Suprapubic skin (tissue), 4 donors: ENCODE data around the gene REEP6. TPM values are rescaled to one million over a fixed set of nuclear protein-coding genes. Genes with fewer than 3 reads are reported as not detected.
A peak's percentile ranks its signal among the peaks of the same experiment; 100 is the strongest.

Source experiments
- DNase-seq, 2 donors: peaks; one replicate each; pipeline ENCODE4 v3.0.0-alpha.2; 2019; ENCODE audit warnings: low spot score in 2 of 2
- H3K27ac ChIP-seq: fragments of 200-600 bp; sonication (generic); one replicate; pipeline ENCODE4 v1.5.1; 2019
- H3K27me3 ChIP-seq: fragments of 200-600 bp; sonication (generic); one replicate; pipeline ENCODE4 v1.5.1; 2019
- H3K36me3 ChIP-seq: fragments of 200-600 bp; sonication (generic); one replicate; pipeline ENCODE4 v1.5.1; 2019
- H3K4me1 ChIP-seq: fragments of 200-600 bp; sonication (generic); one replicate; pipeline ENCODE4 v1.5.1; 2019
- H3K4me3 ChIP-seq: fragments of 200-600 bp; sonication (generic); one replicate; pipeline ENCODE4 v1.5.1; 2019; ENCODE audit warnings: mild to moderate bottlenecking
- H3K9me3 ChIP-seq: fragments of 200-600 bp; sonication (generic); one replicate; pipeline ENCODE4 v1.5.1; 2019
- EP300 ChIP-seq: sonication (generic); formaldehyde crosslinking; IDR thresholded peaks from one replicate; pipeline ENCODE4 v1.6.1; 2017; ENCODE audit warnings: antibody characterized with exemption
- POLR2A ChIP-seq, 2 donors: fragments of 450-650 bp; IDR thresholded peaks; one replicate each; pipeline ENCODE4 v1.6.1; 2017; ENCODE audit warnings: antibody characterized with exemption in 2 of 2, mild to moderate bottlenecking in 2 of 2, moderate library complexity in 2 of 2
- POLR2AphosphoS5 ChIP-seq, 3 donors: sonication (generic); formaldehyde crosslinking; IDR thresholded peaks; one replicate each; pipeline ENCODE4 v1.6.1; 2017; ENCODE audit warnings: antibody characterized with exemption in 3 of 3
- WGBS: methylation state at CpG from one replicate; pipeline ENCODE4 v1.1.5; 2018; 5-methylcytosine and 5-hydroxymethylcytosine counted together
- total RNA-seq, 4 donors: library from RNA; depleted of rRNA; stranded (reverse); fragments of >200 nt; gene quantifications; one replicate each; pipeline ENCODE4 v1.1.0, GENCODE V29; 2016
- TF ChIP-seq, protein P1 (sequence below), 2 donors: fragments of 200-600 bp in 1 of 2; fragments of 450-650 bp in 1 of 2; sonication (generic) in 1 of 2; IDR thresholded peaks; one replicate each; pipeline ENCODE4 v1.5.1; 2016 to 2019; ENCODE audit warnings: antibody characterized with exemption in 2 of 2, mild to moderate bottlenecking in 1 of 2, moderate library complexity in 1 of 2

The REEP6 gene
- total RNA-seq, 4 donors from 2014 or later = 3.2 to 11.8 (median 8.1) TPM

DNA sequence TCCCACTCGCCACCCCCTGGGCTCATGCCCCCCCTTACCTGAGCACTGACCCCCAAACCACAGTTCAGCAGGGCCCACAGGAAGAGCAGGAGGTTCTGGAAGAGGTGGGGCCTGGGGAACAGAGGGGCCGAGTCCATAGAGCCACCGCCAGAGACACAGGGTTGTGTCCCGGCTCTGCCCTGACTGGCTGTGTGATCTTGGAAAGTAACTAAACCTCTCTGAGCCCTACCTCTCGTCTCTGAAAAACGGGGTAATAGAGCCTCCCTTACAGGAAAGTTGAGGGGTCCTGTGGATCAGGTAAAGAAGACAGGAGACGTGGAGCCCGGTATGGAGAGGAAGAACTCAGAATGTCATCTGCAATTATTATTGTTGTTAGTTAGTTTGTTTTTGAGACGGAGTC is 19.8 kb downstream of the REEP6 start:
- Histone ChIP-seq H3K9me3 (no peaks in the 10 kb centered on the region), H3K36me3 (no peaks in the 10 kb centered on the region), H3K4me3 (no peak overlapping the region), H3K27me3 (peaks cover 23% of the 10 kb centered on the region), H3K4me1 (peaks cover 45% of the 10 kb centered on the region), H3K27ac (no peak overlapping the region)
- TF ChIP-seq POLR2A (IDR thresholded peaks at IDR 0.05) (no peak), EP300 (no peak), POLR2AphosphoS5 (IDR thresholded peaks at IDR 0.05) (no peak)
- TF ChIP-seq, protein P1, sequence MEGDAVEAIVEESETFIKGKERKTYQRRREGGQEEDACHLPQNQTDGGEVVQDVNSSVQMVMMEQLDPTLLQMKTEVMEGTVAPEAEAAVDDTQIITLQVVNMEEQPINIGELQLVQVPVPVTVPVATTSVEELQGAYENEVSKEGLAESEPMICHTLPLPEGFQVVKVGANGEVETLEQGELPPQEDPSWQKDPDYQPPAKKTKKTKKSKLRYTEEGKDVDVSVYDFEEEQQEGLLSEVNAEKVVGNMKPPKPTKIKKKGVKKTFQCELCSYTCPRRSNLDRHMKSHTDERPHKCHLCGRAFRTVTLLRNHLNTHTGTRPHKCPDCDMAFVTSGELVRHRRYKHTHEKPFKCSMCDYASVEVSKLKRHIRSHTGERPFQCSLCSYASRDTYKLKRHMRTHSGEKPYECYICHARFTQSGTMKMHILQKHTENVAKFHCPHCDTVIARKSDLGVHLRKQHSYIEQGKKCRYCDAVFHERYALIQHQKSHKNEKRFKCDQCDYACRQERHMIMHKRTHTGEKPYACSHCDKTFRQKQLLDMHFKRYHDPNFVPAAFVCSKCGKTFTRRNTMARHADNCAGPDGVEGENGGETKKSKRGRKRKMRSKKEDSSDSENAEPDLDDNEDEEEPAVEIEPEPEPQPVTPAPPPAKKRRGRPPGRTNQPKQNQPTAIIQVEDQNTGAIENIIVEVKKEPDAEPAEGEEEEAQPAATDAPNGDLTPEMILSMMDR (IDR thresholded peaks at IDR 0.05) = no peak
- DNase-seq = no peak
- WGBS = 29% methylated on average over 7 of the region's 9 CpGs

DNA sequence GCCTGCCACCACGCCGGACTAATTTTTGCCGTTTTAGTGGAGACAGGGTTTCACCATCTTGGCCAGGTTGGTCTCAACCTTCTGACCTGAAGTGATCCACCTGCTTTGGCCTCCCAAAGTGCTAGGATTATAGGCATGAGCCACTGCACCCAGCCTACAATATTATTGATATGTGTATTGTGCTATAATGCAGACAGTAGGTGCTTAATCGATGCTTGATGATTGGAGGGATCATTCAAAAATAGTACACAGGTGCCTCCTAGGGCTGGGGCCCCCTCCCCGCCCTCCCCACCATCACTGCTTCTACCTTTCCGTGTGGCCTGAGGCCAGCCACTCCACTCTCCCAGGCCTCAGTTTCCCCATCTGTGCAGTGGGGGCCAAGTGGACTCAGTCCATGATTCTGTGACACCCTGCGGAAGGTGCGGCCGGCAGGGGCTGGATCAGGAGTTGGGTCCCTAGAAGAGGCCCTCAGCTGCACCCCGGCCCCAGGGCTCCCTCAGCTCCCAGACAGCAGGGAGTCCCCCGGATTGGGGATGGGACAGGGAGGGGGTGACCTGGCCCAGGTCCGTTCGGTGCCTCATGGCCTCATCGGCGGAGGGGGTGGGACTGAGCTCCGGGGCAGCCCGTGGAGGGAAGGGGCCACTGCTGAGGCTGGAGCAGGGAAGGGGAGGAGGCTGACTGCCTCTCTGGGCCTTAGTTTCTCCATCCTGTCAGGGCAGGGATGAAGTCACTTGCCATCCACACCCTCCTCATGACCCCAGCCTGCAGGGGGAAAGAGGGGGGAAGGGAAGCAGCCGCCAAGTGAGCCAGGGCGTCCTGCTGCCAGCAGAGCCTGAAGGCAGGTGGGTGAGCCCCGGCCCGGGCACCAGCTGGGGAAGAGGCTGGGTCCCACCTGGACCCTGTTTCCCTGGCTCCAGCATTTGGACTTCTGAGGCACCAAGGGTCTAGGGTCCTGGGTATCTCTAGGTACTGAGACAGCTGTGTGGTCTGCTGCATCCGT is 20.6 kb downstream of the REEP6 start:
- H3K27ac ChIP-seq = no peak overlapping the region
- TF ChIP-seq POLR2A (IDR thresholded peaks at IDR 0.05) (no peak), POLR2AphosphoS5 (IDR thresholded peaks at IDR 0.05) (no peak), EP300 (no peak)
- TF ChIP-seq, protein P1 (IDR thresholded peaks at IDR 0.05) = no peak
- DNase-seq = no peak
- H3K4me1 ChIP-seq = peaks cover 45% of the 10 kb centered on the region
- peak overlapping the region; percentile 48 for H3K4me3 ChIP-seq
- H3K36me3 ChIP-seq = no peaks in the 10 kb centered on the region
- no peaks in the 10 kb centered on the region for H3K9me3 ChIP-seq
- peaks cover 23% of the 10 kb centered on the region for H3K27me3 ChIP-seq
- 56% methylated on average over 17 of the region's 22 CpGs for WGBS

DNA sequence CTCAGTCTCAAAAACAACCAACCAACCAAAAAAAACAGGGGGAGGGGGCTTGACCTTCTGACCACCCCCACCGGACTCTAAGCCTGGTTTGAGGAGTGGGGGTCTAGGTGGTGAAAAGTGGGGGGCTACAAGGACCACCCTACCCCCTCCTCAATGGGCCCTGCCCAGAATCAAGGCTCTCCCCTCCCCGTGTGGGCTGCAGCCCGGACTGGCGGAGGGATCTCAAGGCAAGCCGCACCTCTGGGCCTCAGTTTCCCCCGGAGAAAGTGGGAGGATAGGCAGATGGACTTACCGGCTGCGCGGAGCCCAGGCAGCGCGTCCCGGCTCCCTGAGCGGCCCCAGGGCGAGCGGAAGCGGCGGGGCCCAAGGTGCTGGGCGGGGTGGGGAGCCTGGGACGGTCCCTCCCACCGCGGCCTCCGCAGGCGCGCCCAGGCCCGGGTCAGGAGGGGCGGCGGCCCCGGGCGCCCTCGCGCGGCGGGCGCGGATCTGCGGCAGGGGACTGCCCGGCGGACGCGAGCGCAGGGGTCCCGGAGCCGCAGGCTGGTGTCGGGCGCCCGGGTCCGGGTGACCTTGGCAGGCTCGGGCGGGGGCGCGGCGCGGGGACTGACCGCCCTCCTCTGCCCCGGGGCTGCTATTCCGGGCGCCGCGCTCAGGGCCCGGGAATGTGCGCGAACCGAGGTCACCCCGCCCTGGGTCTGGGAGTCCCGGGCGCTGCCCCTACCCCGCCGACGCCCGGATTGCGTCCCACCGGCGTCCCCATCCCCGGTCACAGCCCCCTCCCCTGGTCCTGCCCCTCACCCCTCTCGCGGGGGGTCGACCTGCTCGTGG is 21.9 kb downstream of the REEP6 start, which contains the start of gene ADAMTSL5:
TSS of gene ADAMTSL5 (minus strand) at position 349 of the 828 bp plus-strand sequence. CDS start 2,076 bp downstream, outside the sequence.
- WGBS = 18% methylated on average over 6 of the region's 78 CpGs
- no peaks in the 10 kb centered on the region for H3K9me3 ChIP-seq
- H3K27ac ChIP-seq = peak within 1 kb of the TSS; percentile 72
- TF ChIP-seq, protein P1 (IDR thresholded peaks at IDR 0.05) = no peak
- H3K4me3 ChIP-seq = peak within 1 kb of the TSS; percentile 48
- no peak for DNase-seq
- H3K4me1 ChIP-seq = peaks cover 38% of the 10 kb centered on the region
- peaks cover 23% of the 10 kb centered on the region for H3K27me3 ChIP-seq
- no peaks in the 10 kb centered on the region for H3K36me3 ChIP-seq

DNA sequence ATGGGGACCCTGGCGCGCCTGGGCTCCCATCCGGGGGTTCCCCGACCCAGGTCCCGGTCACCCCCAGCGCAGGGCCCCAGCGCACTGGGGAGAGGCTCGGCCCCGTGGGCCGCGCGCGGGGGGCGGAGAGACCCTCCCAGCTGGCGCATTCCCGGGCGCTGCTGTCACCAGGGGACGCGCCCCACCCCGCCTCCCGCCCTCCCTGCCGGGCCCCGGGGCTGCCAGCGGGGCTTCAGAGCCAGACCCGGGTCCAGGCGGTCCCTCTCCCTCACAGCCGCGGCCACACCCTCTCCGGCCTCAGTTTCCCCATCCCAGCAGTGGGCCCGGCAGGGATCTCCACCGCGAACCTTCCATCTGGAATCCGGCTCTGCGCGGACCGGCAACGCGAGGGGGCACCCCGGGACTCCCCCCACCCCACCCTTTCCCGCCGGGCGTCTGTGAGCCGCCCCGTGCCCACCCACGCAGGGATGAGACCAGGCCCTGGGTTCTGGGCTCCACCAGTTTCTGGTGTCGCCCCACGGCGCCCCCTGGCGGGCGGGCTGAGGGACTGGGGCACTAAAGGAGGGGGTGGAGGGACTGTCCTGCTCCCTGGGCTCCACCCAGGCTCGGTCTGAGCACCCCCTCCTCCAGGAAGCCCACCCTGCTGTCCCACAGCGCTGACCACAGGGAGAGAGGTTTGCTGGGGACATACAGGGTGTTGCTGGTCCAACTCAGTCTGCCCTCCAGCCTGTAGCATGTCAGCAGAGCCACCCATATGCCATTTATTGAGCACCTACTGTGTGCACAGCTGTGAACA is 22.7 kb downstream of the REEP6 start:
- H3K4me3 ChIP-seq = peak overlapping the region; percentile 48
- no peak for DNase-seq
- peaks cover 26% of the 10 kb centered on the region for H3K27me3 ChIP-seq
- H3K27ac ChIP-seq = peak overlapping the region; percentile 72
- H3K9me3 ChIP-seq = no peaks in the 10 kb centered on the region
- TF ChIP-seq POLR2AphosphoS5 (IDR thresholded peaks at IDR 0.05) = no peak
- TF ChIP-seq, protein P1 (IDR thresholded peaks at IDR 0.05) = peak in 1 of 2 donors; percentile 59
- H3K36me3 ChIP-seq = no peaks in the 10 kb centered on the region
- H3K4me1 ChIP-seq = peaks cover 31% of the 10 kb centered on the region
- WGBS = no CpG with 5 or more reads among the region's 52 CpGs
